GM18868 (cell line): ENCODE results near the gene SCN9A.

Experiments used
- ATAC-seq: cut with Tn5 transposase; IDR thresholded peaks from one replicate; pipeline ENCODE4 v1.9.1; 2021; ENCODE audit warnings: mild to moderate bottlenecking, moderate library complexity; ENCODE audit not compliant: unreplicated experiment

SCN9A gene

GRCh38 chr2:166184789-166185188 lies 191.0 kb downstream of the SCN9A start:
- no peak for ATAC-seq

- ATAC-seq = no peak
Measured at GRCh38 chr2:166181813-166182154, 194.0 kb downstream of the SCN9A start.

GRCh38 chr2:166180951-166181812 lies 194.6 kb downstream of the SCN9A start:
- peak; percentile 93 for ATAC-seq

GRCh38 chr2:166179201-166179600 lies 196.5 kb downstream of the SCN9A start:
- ATAC-seq = no peak

- ATAC-seq = no peak
Measured at GRCh38 chr2:166173263-166173662, 202.5 kb downstream of the SCN9A start.

- no peak for ATAC-seq
Measured at GRCh38 chr2:166171216-166171615, 204.5 kb downstream of the SCN9A start.

- peak; percentile 94 for ATAC-seq
Measured at GRCh38 chr2:166170356-166170755, 205.4 kb downstream of the SCN9A start.

- no peak for ATAC-seq
Measured at GRCh38 chr2:166167449-166167848, 208.3 kb downstream of the SCN9A start.

GRCh38 chr2:166163775-166164174 lies 212.0 kb downstream of the SCN9A start:
- ATAC-seq = no peak

GRCh38 chr2:166158546-166158945 lies 217.2 kb downstream of the SCN9A start:
- ATAC-seq = no peak

GRCh38 chr2:166157578-166157977 lies 218.2 kb downstream of the SCN9A start:
- no peak for ATAC-seq

- ATAC-seq = no peak
Measured at GRCh38 chr2:166156985-166157490, 218.7 kb downstream of the SCN9A start.

GRCh38 chr2:166155589-166155988 lies 220.2 kb downstream of the SCN9A start:
- ATAC-seq = no peak

GRCh38 chr2:166154685-166155338 lies 220.9 kb downstream of the SCN9A start:
- ATAC-seq = no peak

- ATAC-seq = no peak
Measured at GRCh38 chr2:166152064-166152463, 223.7 kb downstream of the SCN9A start.

GRCh38 chr2:166148500-166149400 lies 227.0 kb downstream of the SCN9A start:
- ATAC-seq = no peak

- no peak for ATAC-seq
Measured at GRCh38 chr2:166147883-166148282, 227.9 kb downstream of the SCN9A start.
